HCT116 (cell line): ENCODE data around the gene TRIM24. TPM values are rescaled to one million over a fixed set of nuclear protein-coding genes. Genes with fewer than 3 reads are reported as not detected.

Experiments
- ATAC-seq: fragments of 200-7000 bp; cut with Tn5 transposase; 2 replicates; pipeline ENCODE4 v1.9.1; 2020; ENCODE audit warnings: mild to moderate bottlenecking, moderate library complexity
- BruUV-seq: library from RNA; stranded (reverse); fragments of 400-500 nt; replicated peaks from 2 replicates; lab custom pipeline; 2021; lab: Mats Ljungman, UMichigan
- CTCF ChIA-PET: fragments of 300-600 bp; sonication (Branson Sonifier 250); formaldehyde crosslinking; loops from one replicate; lab custom pipeline; 2021; ENCODE audit warnings: antibody characterized with exemption; lab: Charles Lee
- POLR2A ChIA-PET: fragments of 300-600, 350-600 bp; sonication (Branson Sonifier 250); formaldehyde crosslinking; loops from one replicate; lab custom pipeline; 2021; ENCODE audit warnings: antibody characterized with exemption; lab: Charles Lee
- RAD21 ChIA-PET, 2 experiments: fragments of 300-600 bp; sonication (Branson Sonifier 250); formaldehyde crosslinking; loops; one replicate each; lab custom pipeline; 2023; ENCODE audit warnings: low total read pairs in 2 of 2; ENCODE audit not compliant: uncharacterized antibody in 2 of 2, unreplicated experiment in 2 of 2, low non-redundant PET in 1 of 2; lab: Charles Lee
- DNase-seq: peaks from one replicate; pipeline ENCODE4 v3.0.0-alpha.2; 2010; ENCODE audit warnings: low read depth, low spot score
- H2AFZ ChIP-seq: fragments of 200-600 bp; shearing (Covaris generic), sonication (generic); 2 replicates; pipeline ENCODE4 v1.6.1; 2017; ENCODE audit warnings: low read depth, mixed run types, mixed read lengths, antibody characterized with exemption, low read length; ENCODE audit not compliant: poor library complexity, severe bottlenecking
- H3K27ac ChIP-seq: 2 replicates; pipeline ENCODE4 v1.5.1; 2012; ENCODE audit warnings: low read depth, low read length
- H3K27me3 ChIP-seq: fragments of 200-600 bp; sonication (generic); 2 replicates; pipeline ENCODE4 v1.6.1; 2016; ENCODE audit warnings: mixed run types, low read length, mixed read lengths; ENCODE audit not compliant: insufficient read depth
- H3K36me3 ChIP-seq, 2 experiments: fragments of 200-500 bp in 1 of 2; fragments of 200-600 bp in 1 of 2; sonication (Bioruptor generic) in 1 of 2; sonication (generic) in 1 of 2; 2 replicates each; pipeline versions ENCODE4 v1.5.1 to v1.6.1; 2014 to 2016; ENCODE audit warnings: low read length in 2 of 2, inconsistent platforms in 1 of 2, mixed read lengths in 1 of 2, mixed run types in 1 of 2; ENCODE audit not compliant: insufficient read depth in 2 of 2, control insufficient read depth in 1 of 2
- H3K4me1 ChIP-seq, 2 experiments: fragments of 200-600 bp in 1 of 2; sonication (generic) in 1 of 2; 2 replicates each; pipeline versions ENCODE4 v1.5.1 to v1.6.1; 2012 to 2017; ENCODE audit warnings: low read length in 2 of 2, inconsistent platforms in 1 of 2, mild to moderate bottlenecking in 1 of 2, mixed read lengths in 1 of 2, mixed run types in 1 of 2, moderate library complexity in 1 of 2; ENCODE audit not compliant: insufficient read depth in 2 of 2, control insufficient read depth in 1 of 2
- H3K4me2 ChIP-seq: fragments of 200-600 bp; sonication (generic); 2 replicates; pipeline ENCODE4 v1.6.1; 2017; ENCODE audit warnings: mixed run types, low read length, mixed read lengths
- H3K4me3 ChIP-seq, 2 experiments: fragments of 200-600 bp in 1 of 2; sonication (generic) in 1 of 2; replicated peaks in 1 of 2; 2 replicates each; pipeline ENCODE4 v1.5.1; 2011 to 2016; ENCODE audit warnings: low read length in 2 of 2, control low read depth in 1 of 2, low read depth in 1 of 2, mild to moderate bottlenecking in 1 of 2, mixed read lengths in 1 of 2, mixed run types in 1 of 2
- H3K79me2 ChIP-seq: fragments of 200-600 bp; sonication (generic); 2 replicates; pipeline ENCODE4 v1.6.1; 2017; ENCODE audit warnings: mild to moderate bottlenecking, mixed run types, low read length, moderate library complexity, mixed read lengths; ENCODE audit not compliant: insufficient read depth
- H3K9ac ChIP-seq: fragments of 200-600 bp; sonication (generic); 2 replicates; pipeline ENCODE4 v1.6.1; 2016; ENCODE audit warnings: low read length, mixed read lengths
- H3K9me2 ChIP-seq: fragments of 200-600 bp; sonication (generic), shearing (Covaris generic); 2 replicates; pipeline ENCODE4 v1.6.1; 2017; ENCODE audit warnings: mixed run types, mild to moderate bottlenecking, moderate library complexity; ENCODE audit not compliant: insufficient read depth
- H3K9me3 ChIP-seq, 2 experiments: fragments of 200-500 bp in 1 of 2; fragments of 200-600 bp in 1 of 2; sonication (Bioruptor generic) in 1 of 2; sonication (generic) in 1 of 2; 2 replicates each; pipeline ENCODE4 v1.6.1; 2014 to 2017; ENCODE audit warnings: low read length in 2 of 2, mixed read lengths in 2 of 2, inconsistent platforms in 1 of 2, low read depth in 1 of 2, mild to moderate bottlenecking in 1 of 2, mixed run types in 1 of 2, moderate library complexity in 1 of 2; ENCODE audit not compliant: control insufficient read depth in 1 of 2, insufficient read depth in 1 of 2
- H4K20me1 ChIP-seq: fragments of 200-600 bp; sonication (generic), shearing (Covaris generic); 2 replicates; pipeline ENCODE4 v1.6.1; 2017; ENCODE audit warnings: mixed run types, mild to moderate bottlenecking, moderate library complexity; ENCODE audit not compliant: insufficient read depth
- CBX3 ChIP-seq: IDR thresholded peaks from 2 replicates; pipeline ENCODE4 v1.6.1; 2012; ENCODE audit warnings: low read depth
- CEBPB ChIP-seq: IDR thresholded peaks from 2 replicates; pipeline ENCODE4 v1.6.1; 2012; ENCODE audit warnings: low read depth
- EGR1 ChIP-seq: IDR thresholded peaks from 2 replicates; pipeline ENCODE4 v1.6.1; 2012; ENCODE audit warnings: low read depth
- EZH2phosphoT487 ChIP-seq: fragments of 200-600 bp; IDR thresholded peaks from 2 replicates; pipeline ENCODE4 v1.6.1; 2018; ENCODE audit warnings: antibody characterized with exemption, borderline replicate concordance
- POLR2AphosphoS5 ChIP-seq: IDR thresholded peaks from 2 replicates; pipeline ENCODE4 v1.6.1; 2011; ENCODE audit warnings: mild to moderate bottlenecking, low read depth, low read length, moderate library complexity
- SIN3A ChIP-seq: IDR thresholded peaks from 2 replicates; pipeline ENCODE4 v1.6.1; 2012; ENCODE audit warnings: low read depth
- SP1 ChIP-seq: IDR thresholded peaks from 2 replicates; pipeline ENCODE4 v1.6.1; 2012; ENCODE audit warnings: low read depth
- SRF ChIP-seq: IDR thresholded peaks from 2 replicates; pipeline ENCODE4 v1.6.1; 2012; ENCODE audit warnings: low read depth
- TCF7L2 ChIP-seq: IDR thresholded peaks from 2 replicates; pipeline ENCODE4 v1.7.0; 2011; ENCODE audit warnings: borderline replicate concordance, inconsistent platforms; ENCODE audit not compliant: insufficient read depth, insufficient read length; ENCODE audit errors: extremely low read depth
- YY1 ChIP-seq: IDR thresholded peaks from 2 replicates; pipeline ENCODE4 v1.6.1; 2011; ENCODE audit warnings: low read length, low read depth, moderate library complexity, mild to moderate bottlenecking; ENCODE audit not compliant: insufficient replicate concordance; ENCODE audit errors: extremely low read depth
- intact Hi-C: fragments of 100-400 bp; cut with micrococcal nuclease; formaldehyde crosslinking; loops from 2 replicates; pipeline ENCODE4 v1.10.0; 2022
- total RNA-seq: library from RNA; stranded (reverse); gene quantifications from one replicate; pipeline ENCODE4 v1.2.1, GENCODE V29; 2021; ENCODE audit not compliant: unreplicated experiment
- TF ChIP-seq, protein P1 (sequence below): IDR thresholded peaks from 2 replicates; pipeline ENCODE4 v1.6.1; 2011; ENCODE audit warnings: mild to moderate bottlenecking, low read length, moderate library complexity; ENCODE audit not compliant: insufficient replicate concordance; ENCODE audit errors: extremely low read depth

The TRIM24 gene
- total RNA-seq, 1 experiment from 2014 or later = 12.8 TPM

DNA sequence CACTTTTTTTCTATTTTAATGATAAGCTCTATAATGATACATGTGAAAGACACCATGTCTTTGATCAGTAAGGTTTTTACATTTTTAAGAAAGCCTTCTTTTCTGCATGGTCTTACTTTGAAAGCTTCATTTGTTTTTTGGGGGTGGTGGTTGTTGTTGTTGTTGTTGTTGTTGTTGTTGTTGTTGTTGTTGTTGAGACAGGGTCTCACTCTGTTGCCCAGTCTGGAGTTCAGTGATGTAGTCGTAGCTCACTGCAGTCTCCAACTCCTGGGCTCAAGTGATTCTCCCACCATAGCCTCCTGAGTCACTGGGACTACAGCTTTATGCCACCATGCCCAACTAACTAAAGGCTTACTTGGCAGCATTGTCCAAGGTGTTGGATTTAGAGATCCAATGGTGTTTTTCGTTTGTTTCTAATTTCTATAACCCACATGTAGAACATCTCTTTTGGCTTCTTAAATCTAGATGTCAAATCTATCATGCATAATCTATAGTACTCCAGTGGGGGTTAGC, 45.4 kb downstream of the TRIM24 start:
- Histone ChIP-seq H3K4me3 (no peak overlapping the region), H3K9me3 (no peaks in the 10 kb centered on the region), H3K27me3 (no peaks in the 10 kb centered on the region), H3K27ac (no peak overlapping the region), H3K4me1 (no peaks in the 10 kb centered on the region), H3K4me2 (no peak overlapping the region), H3K9me2 (no peaks in the 10 kb centered on the region), H3K79me2 (no peaks in the 10 kb centered on the region; the same call in 1 of the 2 replicates), H3K9ac (no peak overlapping the region), H3K36me3 (no peaks in the 10 kb centered on the region), H2AFZ (no peak overlapping the region), H4K20me1 (no peaks in the 10 kb centered on the region)
- CTCF ChIA-PET = no interaction called here
- no TSS peak for BruUV-seq
- ATAC-seq = no peak
- POLR2A ChIA-PET = no interaction called here
- RAD21 ChIA-PET = no interaction called here
- no peak for TF ChIP-seq YY1
- no peak for DNase-seq
- intact Hi-C loops = no loop called here

DNA sequence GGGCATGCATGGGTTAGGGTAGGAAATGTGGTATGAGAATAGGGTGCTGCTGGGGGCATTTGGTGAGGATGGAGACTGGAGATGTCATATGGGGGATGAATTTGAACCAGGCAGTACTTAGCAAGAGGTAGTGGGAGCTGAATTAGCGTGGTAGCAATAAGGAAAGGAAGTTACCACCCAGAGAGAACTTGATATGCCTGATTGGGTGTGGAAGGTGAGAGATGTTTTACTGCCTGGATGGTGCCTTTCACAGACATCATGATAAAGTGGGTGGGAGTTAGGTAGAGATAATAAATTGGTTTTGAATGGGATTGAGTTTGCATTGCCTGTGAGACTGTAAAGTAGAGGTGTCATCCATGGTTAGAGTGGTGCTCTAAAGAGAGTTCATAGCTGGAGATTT, 46.7 kb downstream of the TRIM24 start:
- CTCF ChIA-PET = no interaction called here
- no peak overlapping the region for H3K4me3 ChIP-seq
- H2AFZ ChIP-seq = no peak overlapping the region
- H3K36me3 ChIP-seq = no peaks in the 10 kb centered on the region; a peak in 1 of 4 replicates
- TSS peak; percentile 36 for BruUV-seq
- TF ChIP-seq SP1 (no peak), SIN3A (no peak), POLR2AphosphoS5 (no peak), TCF7L2 (no peak), SRF (no peak), CBX3 (no peak), EZH2phosphoT487 (no peak), EGR1 (no peak), CEBPB (no peak)
- TF ChIP-seq, protein P1, sequence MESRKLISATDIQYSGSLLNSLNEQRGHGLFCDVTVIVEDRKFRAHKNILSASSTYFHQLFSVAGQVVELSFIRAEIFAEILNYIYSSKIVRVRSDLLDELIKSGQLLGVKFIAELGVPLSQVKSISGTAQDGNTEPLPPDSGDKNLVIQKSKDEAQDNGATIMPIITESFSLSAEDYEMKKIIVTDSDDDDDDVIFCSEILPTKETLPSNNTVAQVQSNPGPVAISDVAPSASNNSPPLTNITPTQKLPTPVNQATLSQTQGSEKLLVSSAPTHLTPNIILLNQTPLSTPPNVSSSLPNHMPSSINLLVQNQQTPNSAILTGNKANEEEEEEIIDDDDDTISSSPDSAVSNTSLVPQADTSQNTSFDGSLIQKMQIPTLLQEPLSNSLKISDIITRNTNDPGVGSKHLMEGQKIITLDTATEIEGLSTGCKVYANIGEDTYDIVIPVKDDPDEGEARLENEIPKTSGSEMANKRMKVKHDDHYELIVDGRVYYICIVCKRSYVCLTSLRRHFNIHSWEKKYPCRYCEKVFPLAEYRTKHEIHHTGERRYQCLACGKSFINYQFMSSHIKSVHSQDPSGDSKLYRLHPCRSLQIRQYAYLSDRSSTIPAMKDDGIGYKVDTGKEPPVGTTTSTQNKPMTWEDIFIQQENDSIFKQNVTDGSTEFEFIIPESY = no peak
- TF ChIP-seq, all 23 proteins: peak for 0
- Histone ChIP-seq H3K4me1 (no peaks in the 10 kb centered on the region), H3K79me2 (no peaks in the 10 kb centered on the region; the same call in 1 of the 2 replicates), H3K27ac (no peak overlapping the region), H3K9ac (no peak overlapping the region), H3K4me2 (no peak overlapping the region), H3K9me2 (no peaks in the 10 kb centered on the region), H3K27me3 (no peaks in the 10 kb centered on the region), H3K9me3 (no peaks in the 10 kb centered on the region), H4K20me1 (no peaks in the 10 kb centered on the region)
- no peak for DNase-seq
- ChIA-PET RAD21 (no interaction called here), POLR2A (no interaction called here)
- no peak for ATAC-seq
- intact Hi-C loops = no loop called here
